ENCODE results near the gene CNNM4. TPM values are rescaled to one million over a fixed set of nuclear protein-coding genes. Genes with fewer than 3 reads are reported as not detected.

Gene CNNM4
- polyA plus RNA-seq, 1 experiment = 4.7 TPM

DNA sequence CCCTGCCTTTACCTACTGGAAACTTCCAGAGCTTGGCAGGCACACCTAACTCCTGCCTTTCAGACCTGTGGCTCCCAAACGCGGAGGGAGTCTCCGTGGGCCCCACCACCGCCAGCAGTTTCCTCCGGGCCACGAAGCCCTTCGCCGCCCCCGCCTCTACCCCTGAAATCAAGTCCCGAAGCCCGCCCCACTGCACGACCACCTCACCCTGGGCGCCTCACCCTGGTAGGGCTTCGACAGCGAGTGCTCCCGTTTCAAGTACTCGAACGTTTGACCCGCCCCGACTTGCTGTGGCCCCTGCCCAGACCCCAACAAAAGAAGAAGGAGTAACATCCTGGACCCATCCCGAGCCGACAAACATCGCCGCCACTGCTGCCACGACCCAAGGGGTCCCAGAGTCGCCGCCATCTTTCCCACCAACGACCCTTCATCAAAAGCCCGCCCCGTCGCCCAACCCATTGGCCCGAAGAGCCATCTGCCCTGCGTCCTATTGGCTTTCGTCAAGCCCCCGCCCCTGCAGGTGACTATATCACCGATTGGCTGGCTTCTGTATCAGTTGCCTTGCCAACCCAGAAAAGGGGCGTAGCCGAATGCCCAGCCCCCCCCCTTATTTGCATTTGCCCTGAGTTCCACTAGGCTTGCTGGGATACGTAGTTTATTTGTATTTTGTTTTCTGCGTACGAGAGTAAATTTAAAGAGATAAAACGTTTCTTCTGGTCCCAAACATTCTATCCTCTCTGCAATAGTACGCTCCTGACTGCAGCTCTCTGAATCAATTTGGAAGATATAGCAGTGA, 20.9 kb upstream of the CNNM4 start, which contains the start of gene LMAN2L:
LMAN2L (minus strand) TSS at position 432 of the 796 bp plus-strand sequence; CDS start at position 408, 24 bp downstream.
- POLR2A ChIA-PET = interaction anchor here (0.6 kb wide), 1 partner anchor 47 kb away, joined by 4 read pairs; no protein-coding TSS in a partner anchor
- H3K27me3 ChIP-seq (ENCODE audit: control insufficient read depth, insufficient read depth, low read length) = no peaks in the 10 kb centered on the region
- H3K9me3 ChIP-seq (ENCODE audit: control insufficient read depth, insufficient read depth, low read length) = no peaks in the 10 kb centered on the region
- no peak within 1 kb of the TSS for H3K27ac ChIP-seq (ENCODE audit: low read depth, low read length)
- TF ChIP-seq, protein P1, sequence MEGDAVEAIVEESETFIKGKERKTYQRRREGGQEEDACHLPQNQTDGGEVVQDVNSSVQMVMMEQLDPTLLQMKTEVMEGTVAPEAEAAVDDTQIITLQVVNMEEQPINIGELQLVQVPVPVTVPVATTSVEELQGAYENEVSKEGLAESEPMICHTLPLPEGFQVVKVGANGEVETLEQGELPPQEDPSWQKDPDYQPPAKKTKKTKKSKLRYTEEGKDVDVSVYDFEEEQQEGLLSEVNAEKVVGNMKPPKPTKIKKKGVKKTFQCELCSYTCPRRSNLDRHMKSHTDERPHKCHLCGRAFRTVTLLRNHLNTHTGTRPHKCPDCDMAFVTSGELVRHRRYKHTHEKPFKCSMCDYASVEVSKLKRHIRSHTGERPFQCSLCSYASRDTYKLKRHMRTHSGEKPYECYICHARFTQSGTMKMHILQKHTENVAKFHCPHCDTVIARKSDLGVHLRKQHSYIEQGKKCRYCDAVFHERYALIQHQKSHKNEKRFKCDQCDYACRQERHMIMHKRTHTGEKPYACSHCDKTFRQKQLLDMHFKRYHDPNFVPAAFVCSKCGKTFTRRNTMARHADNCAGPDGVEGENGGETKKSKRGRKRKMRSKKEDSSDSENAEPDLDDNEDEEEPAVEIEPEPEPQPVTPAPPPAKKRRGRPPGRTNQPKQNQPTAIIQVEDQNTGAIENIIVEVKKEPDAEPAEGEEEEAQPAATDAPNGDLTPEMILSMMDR (IDR thresholded peaks at IDR 0.05; ENCODE audit: low read depth, low read length) = 0 out of 2 replicates have a peak, but pooled peaks have one; percentile 16
- H3K4me3 ChIP-seq (ENCODE audit: low read depth, low read length) = peak within 1 kb of the TSS; percentile 90
- peak; percentile 88 for DNase-seq (ENCODE audit: low read depth, low spot score)
- CTCF ChIA-PET = interaction anchor here (1.3 kb wide), 1 partner anchor 22 kb away, joined by 3 read pairs; no protein-coding TSS in a partner anchor

DNA sequence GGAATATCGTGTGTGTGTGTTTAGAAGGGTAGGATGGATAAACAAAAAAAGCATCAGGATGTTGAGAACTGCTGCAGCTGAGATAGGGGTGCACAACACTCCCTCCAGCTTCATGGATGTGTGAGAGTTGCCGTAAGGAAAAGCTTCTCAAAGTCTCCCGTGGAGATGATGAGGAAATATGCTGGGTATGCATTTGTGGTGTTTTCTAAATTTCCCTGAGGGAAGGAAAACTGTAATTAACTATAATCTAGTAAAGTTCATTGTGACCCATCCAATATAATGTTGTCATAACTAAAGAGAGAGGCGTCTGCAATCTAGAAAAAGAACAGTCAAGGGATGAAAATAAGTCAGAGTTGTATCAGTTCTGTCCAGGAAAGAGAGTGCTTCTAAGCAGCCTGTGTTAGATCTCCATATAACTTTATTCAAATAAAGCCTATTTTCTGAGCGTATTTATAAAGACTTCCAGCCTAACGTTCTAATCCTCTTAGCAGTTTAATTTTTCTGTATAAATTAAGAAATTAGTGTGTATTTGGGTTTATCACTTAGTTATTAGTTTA, 13.6 kb upstream of the CNNM4 start:
- POLR2A ChIA-PET = interaction anchor here (0.6 kb wide), 1 partner anchor 136 kb away, joined by 4 read pairs; no protein-coding TSS in a partner anchor
- Histone ChIP-seq H3K9me3 (ENCODE audit: control insufficient read depth, insufficient read depth, low read length) (no peaks in the 10 kb centered on the region), H3K4me3 (ENCODE audit: low read depth, low read length) (no peak overlapping the region), H3K27me3 (ENCODE audit: control insufficient read depth, insufficient read depth, low read length) (peaks cover 6% of the 10 kb centered on the region), H3K27ac (ENCODE audit: low read depth, low read length) (no peak overlapping the region)
- DNase-seq (ENCODE audit: low read depth, low spot score) = no peak
- CTCF ChIA-PET = no interaction called here
- TF ChIP-seq, protein P1 (IDR thresholded peaks at IDR 0.05; ENCODE audit: low read depth, low read length) = no peak

DNA sequence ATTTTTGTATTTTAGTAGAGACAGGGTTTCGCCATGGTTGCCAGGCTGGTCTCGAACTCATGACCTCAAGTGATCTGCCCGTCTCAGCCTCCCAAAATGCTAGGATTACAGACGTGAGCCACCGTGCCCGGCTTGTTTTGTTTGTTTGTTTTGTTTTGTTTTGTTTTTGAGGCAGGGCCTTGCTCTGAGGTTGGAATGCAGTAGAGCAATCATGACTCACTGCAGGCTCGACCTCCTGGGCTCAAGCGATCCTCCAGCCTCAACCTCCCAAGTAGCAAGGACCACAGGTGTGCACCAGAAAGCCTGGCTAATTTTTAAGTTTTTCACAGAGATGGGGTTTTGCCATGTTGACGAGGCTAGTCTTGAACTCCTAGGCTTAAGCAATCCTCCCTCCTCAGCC, 8.9 kb upstream of the CNNM4 start:
- POLR2A ChIA-PET = no interaction called here
- H3K4me3 ChIP-seq (ENCODE audit: low read depth, low read length) = no peak overlapping the region
- TF ChIP-seq, protein P1 (IDR thresholded peaks at IDR 0.05; ENCODE audit: low read depth, low read length) = no peak
- no peaks in the 10 kb centered on the region for H3K9me3 ChIP-seq (ENCODE audit: control insufficient read depth, insufficient read depth, low read length)
- H3K27me3 ChIP-seq (ENCODE audit: control insufficient read depth, insufficient read depth, low read length) = peaks cover 4% of the 10 kb centered on the region
- CTCF ChIA-PET = interaction anchor here (0.7 kb wide), 1 partner anchor 15 kb away, joined by 4 read pairs; no protein-coding TSS in a partner anchor
- DNase-seq (ENCODE audit: low read depth, low spot score) = no peak
- H3K27ac ChIP-seq (ENCODE audit: low read depth, low read length) = no peak overlapping the region

DNA sequence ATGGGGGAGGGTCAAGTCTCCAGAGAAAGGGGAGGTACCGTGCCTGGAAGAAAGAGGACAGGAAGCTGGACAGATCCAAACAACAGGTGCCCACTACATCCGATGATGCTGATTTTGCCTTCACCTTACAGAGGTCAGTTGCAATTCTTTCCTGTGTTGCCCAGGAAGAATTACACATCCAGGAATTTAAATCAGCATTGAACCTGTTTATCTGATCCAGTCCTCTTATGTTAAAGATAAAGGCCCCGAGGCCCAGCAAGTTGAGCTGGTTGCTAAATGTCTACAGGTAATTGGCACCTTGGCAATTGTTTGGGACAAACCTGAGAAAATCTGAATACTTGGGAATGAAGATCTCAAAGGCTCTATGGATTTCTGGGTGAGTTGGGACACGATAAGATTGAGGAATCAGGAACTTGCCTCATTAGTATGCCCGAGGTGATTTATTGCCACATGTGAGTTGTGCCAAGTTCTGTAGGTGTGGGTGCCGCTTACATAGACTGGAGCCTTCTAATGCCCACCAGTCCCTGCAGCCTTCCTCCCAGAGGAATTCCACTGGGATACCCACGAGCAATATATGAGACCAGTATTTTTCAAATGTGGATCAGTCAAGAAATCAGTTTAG, 6.9 kb upstream of the CNNM4 start:
- ChIA-PET POLR2A (no interaction called here), CTCF (no interaction called here)
- no peak for DNase-seq (ENCODE audit: low read depth, low spot score)
- Histone ChIP-seq H3K27me3 (ENCODE audit: control insufficient read depth, insufficient read depth, low read length) (peaks cover 4% of the 10 kb centered on the region), H3K27ac (ENCODE audit: low read depth, low read length) (no peak overlapping the region), H3K4me3 (ENCODE audit: low read depth, low read length) (no peak overlapping the region), H3K9me3 (ENCODE audit: control insufficient read depth, insufficient read depth, low read length) (no peaks in the 10 kb centered on the region)
- TF ChIP-seq, protein P1 (IDR thresholded peaks at IDR 0.05; ENCODE audit: low read depth, low read length) = no peak
